Activated naive CD4-positive, alpha-beta T cell treated with anti-CD3 and anti-CD28 coated beads for 36 hours (primary cell): Measurements from ENCODE around the gene RNF212B. TPM values are rescaled to one million over a fixed set of nuclear protein-coding genes. Genes with fewer than 3 reads are reported as not detected.
"Not testable (repeated sequence)": the region's sequence is repeated elsewhere in the genome, so short reads cannot be mapped to it uniquely, and the experiment has no call there.

Experiments
- CTCF ChIA-PET: fragments of 350-600 bp; sonication (Branson Sonifier 250); formaldehyde crosslinking; loops from one replicate; lab custom pipeline; 2021; ENCODE audit warnings: antibody characterized with exemption; lab: Charles Lee
- DNase-seq: peaks from one replicate; pipeline ENCODE4 v3.0.0-alpha.2; 2020
- H3K27ac Mint-ChIP-seq: one replicate; pipeline ENCODE4 v1.8.0; 2021; ENCODE audit warnings: mild to moderate bottlenecking, mixed read lengths
- H3K27me3 Mint-ChIP-seq: one replicate; pipeline ENCODE4 v1.8.0; 2021; ENCODE audit warnings: low read depth, mixed read lengths
- H3K36me3 Mint-ChIP-seq: one replicate; pipeline ENCODE4 v1.8.0; 2021; ENCODE audit warnings: low read depth, mixed read lengths
- H3K4me1 Mint-ChIP-seq: one replicate; pipeline ENCODE4 v1.8.0; 2021; ENCODE audit warnings: low read depth, mixed read lengths
- H3K4me3 Mint-ChIP-seq: one replicate; pipeline ENCODE4 v1.8.0; 2021; ENCODE audit warnings: mild to moderate bottlenecking, moderate library complexity, mixed read lengths
- H3K9me3 Mint-ChIP-seq: one replicate; pipeline ENCODE4 v1.8.0; 2021; ENCODE audit warnings: mixed read lengths
- intact Hi-C: fragments of 100-400 bp; cut with micrococcal nuclease; formaldehyde crosslinking; loops from one replicate; pipeline ENCODE4 v1.15.1; 2023
- total RNA-seq, 2 experiments: library from RNA; stranded (reverse); gene quantifications; one replicate each; pipeline ENCODE4 v1.2.3, GENCODE V29; 2021

Gene RNF212B
- total RNA-seq, 2 experiments from 2014 or later, result not detected

- Mint-ChIP-seq H3K27ac (no peak overlapping the region), H3K4me1 (no peaks in the 10 kb centered on the region), H3K27me3 (peaks cover 12% of the 10 kb centered on the region), H3K4me3 (no peak overlapping the region), H3K36me3 (no peaks in the 10 kb centered on the region), H3K9me3 (no peaks in the 10 kb centered on the region)
- CTCF ChIA-PET, result no interaction called here
- intact Hi-C loops, result no loop called here
- DNase-seq, result no peak
Observed at GRCh38 chr14:23249824-23250223, 12.1 kb downstream of the RNF212B start.

- Mint-ChIP-seq H3K27me3 (peaks cover 12% of the 10 kb centered on the region), H3K9me3 (no peaks in the 10 kb centered on the region), H3K4me1 (no peaks in the 10 kb centered on the region), H3K27ac (no peak overlapping the region), H3K36me3 (no peaks in the 10 kb centered on the region), H3K4me3 (no peak overlapping the region)
- DNase-seq, result no peak
- CTCF ChIA-PET, result no interaction called here
- intact Hi-C loops, result no loop called here
Observed at GRCh38 chr14:23252006-23252405, 14.3 kb downstream of the RNF212B start.

- Mint-ChIP-seq H3K27me3 (peaks cover 12% of the 10 kb centered on the region), H3K4me3 (no peak overlapping the region), H3K36me3 (no peaks in the 10 kb centered on the region), H3K9me3 (no peaks in the 10 kb centered on the region), H3K27ac (no peak overlapping the region), H3K4me1 (no peaks in the 10 kb centered on the region)
- CTCF ChIA-PET, result no interaction called here
- intact Hi-C loops, result no loop called here
- no peak for DNase-seq
Observed at GRCh38 chr14:23252420-23253333, 14.9 kb downstream of the RNF212B start.

- Mint-ChIP-seq H3K27me3 (peaks cover 14% of the 10 kb centered on the region), H3K27ac (no peak overlapping the region), H3K4me1 (no peaks in the 10 kb centered on the region), H3K36me3 (no peaks in the 10 kb centered on the region), H3K9me3 (no peaks in the 10 kb centered on the region), H3K4me3 (no peak overlapping the region)
- CTCF ChIA-PET, result interaction anchor here (0.7 to 1.5 kb wide), 2 partner anchors 64 to 137 kb away, joined by 3 read pairs; no protein-coding TSS in a partner anchor
- DNase-seq, result no peak
- intact Hi-C loops, result no loop called here
Observed at GRCh38 chr14:23258256-23258655, 20.5 kb downstream of the RNF212B start.

GRCh38 chr14:23259426-23259825 is 21.7 kb downstream of the RNF212B start:
- intact Hi-C loops, result no loop called here
- no peaks in the 10 kb centered on the region for H3K36me3 Mint-ChIP-seq
- peaks cover 14% of the 10 kb centered on the region for H3K27me3 Mint-ChIP-seq
- no peak overlapping the region for H3K27ac Mint-ChIP-seq
- H3K4me3 Mint-ChIP-seq, result no peak overlapping the region
- H3K9me3 Mint-ChIP-seq, result no peaks in the 10 kb centered on the region
- CTCF ChIA-PET, result interaction anchor here (0.6 to 1.7 kb wide), 5 partner anchors 11 to 138 kb away, joined by 3 to 12 read pairs (median 4); partner anchors contain the start of gene PABPN1
- DNase-seq, result no peak
- no peaks in the 10 kb centered on the region for H3K4me1 Mint-ChIP-seq

- intact Hi-C loops, H3K9me3 Mint-ChIP-seq, H3K36me3 Mint-ChIP-seq, DNase-seq, H3K27ac Mint-ChIP-seq, H3K4me3 Mint-ChIP-seq, H3K4me1 Mint-ChIP-seq: not testable (repeated sequence)
- peaks cover 14% of the 10 kb centered on the region for H3K27me3 Mint-ChIP-seq
- CTCF ChIA-PET, result interaction anchor here (1.1 to 1.7 kb wide), 3 partner anchors 10 to 192 kb away, joined by 3 to 5 read pairs (median 4); no protein-coding TSS in a partner anchor
Observed at GRCh38 chr14:23260849-23261248, 23.1 kb downstream of the RNF212B start.

- no peak overlapping the region for H3K27ac Mint-ChIP-seq
- H3K36me3 Mint-ChIP-seq, result no peaks in the 10 kb centered on the region
- H3K4me3 Mint-ChIP-seq, result no peak overlapping the region
- H3K27me3 Mint-ChIP-seq, result no peaks in the 10 kb centered on the region
- intact Hi-C loops, result no loop called here
- no peaks in the 10 kb centered on the region for H3K9me3 Mint-ChIP-seq
- CTCF ChIA-PET, result interaction anchor here (1.4 kb wide), 1 partner anchor 111 kb away, joined by 4 read pairs; no protein-coding TSS in a partner anchor
- H3K4me1 Mint-ChIP-seq, result no peaks in the 10 kb centered on the region
- no peak for DNase-seq
Observed at GRCh38 chr14:23269193-23269592, 31.5 kb downstream of the RNF212B start.

GRCh38 chr14:23275412-23275811 is 37.7 kb downstream of the RNF212B start:
- H3K4me1 Mint-ChIP-seq, result peaks cover 2% of the 10 kb centered on the region
- peaks cover 13% of the 10 kb centered on the region for H3K36me3 Mint-ChIP-seq
- peak overlapping the region; percentile 6 for H3K27ac Mint-ChIP-seq
- no peaks in the 10 kb centered on the region for H3K9me3 Mint-ChIP-seq
- intact Hi-C loops, result no loop called here
- CTCF ChIA-PET, result no interaction called here
- H3K27me3 Mint-ChIP-seq, result no peaks in the 10 kb centered on the region
- H3K4me3 Mint-ChIP-seq, result no peak overlapping the region
- no peak for DNase-seq

- peaks cover 2% of the 10 kb centered on the region for H3K4me1 Mint-ChIP-seq
- no peak for DNase-seq
- intact Hi-C loops, result no loop called here
- no peak overlapping the region for H3K27ac Mint-ChIP-seq
- H3K9me3 Mint-ChIP-seq, result no peaks in the 10 kb centered on the region
- peaks cover 13% of the 10 kb centered on the region for H3K36me3 Mint-ChIP-seq
- no peaks in the 10 kb centered on the region for H3K27me3 Mint-ChIP-seq
- CTCF ChIA-PET, result interaction anchor here (0.7 to 1.5 kb wide), 2 partner anchors 17 to 24 kb away, joined by 3 to 6 read pairs; no protein-coding TSS in a partner anchor
- H3K4me3 Mint-ChIP-seq, result no peak overlapping the region
Observed at GRCh38 chr14:23277189-23277588, 39.5 kb downstream of the RNF212B start.

- H3K36me3 Mint-ChIP-seq, result peaks cover 16% of the 10 kb centered on the region
- CTCF ChIA-PET, result interaction anchor here (1.5 kb wide), 1 partner anchor 17 kb away, joined by 6 read pairs; no protein-coding TSS in a partner anchor
- H3K9me3 Mint-ChIP-seq, H3K4me1 Mint-ChIP-seq, H3K27ac Mint-ChIP-seq, intact Hi-C loops, H3K4me3 Mint-ChIP-seq, DNase-seq, H3K27me3 Mint-ChIP-seq: not testable (repeated sequence)
Observed at GRCh38 chr14:23277928-23278327, 40.2 kb downstream of the RNF212B start.

GRCh38 chr14:23281247-23281646 is 43.5 kb downstream of the RNF212B start:
- intact Hi-C loops, result no loop called here
- no peaks in the 10 kb centered on the region for H3K9me3 Mint-ChIP-seq
- no peak overlapping the region for H3K27ac Mint-ChIP-seq
- peaks cover 6% of the 10 kb centered on the region for H3K36me3 Mint-ChIP-seq
- CTCF ChIA-PET, result interaction anchor here (1.3 to 1.4 kb wide), 2 partner anchors 13 to 161 kb away, joined by 3 to 8 read pairs; no protein-coding TSS in a partner anchor
- no peak for DNase-seq
- no peak overlapping the region for H3K4me3 Mint-ChIP-seq
- H3K4me1 Mint-ChIP-seq, result peaks cover 24% of the 10 kb centered on the region
- no peaks in the 10 kb centered on the region for H3K27me3 Mint-ChIP-seq

- peak; percentile 48 for DNase-seq
- H3K27me3 Mint-ChIP-seq, result no peaks in the 10 kb centered on the region
- H3K27ac Mint-ChIP-seq, result peak overlapping the region; percentile 94
- intact Hi-C loops, result loop anchor here (5.0 kb wide), 1 partner anchor 213 kb away; no protein-coding TSS in a partner anchor
- peaks cover 29% of the 10 kb centered on the region for H3K4me1 Mint-ChIP-seq
- CTCF ChIA-PET, result interaction anchor here (0.6 to 5.3 kb wide), 7 partner anchors 11 to 1750 kb away, joined by 3 to 33 read pairs (median 4); partner anchors contain the start of gene PPP1R3E
- H3K4me3 Mint-ChIP-seq, result peak overlapping the region; percentile 99
- H3K9me3 Mint-ChIP-seq, result no peaks in the 10 kb centered on the region
- H3K36me3 Mint-ChIP-seq, result peaks cover 4% of the 10 kb centered on the region
Observed at GRCh38 chr14:23284654-23285529, 47.2 kb downstream of the RNF212B start.
